PC-3 (cell line): ENCODE data around the gene RREB1. TPM values are rescaled to one million over a fixed set of nuclear protein-coding genes. Genes with fewer than 3 reads are reported as not detected.

Source experiments
- ATAC-seq: fragments of 200-7000 bp; cut with Tn5 transposase; 2 replicates; pipeline ENCODE4 v1.9.1; 2020; ENCODE audit warnings: mild to moderate bottlenecking, moderate library complexity
- BruUV-seq: library from RNA; stranded (reverse); fragments of 400-500 nt; replicated peaks from 2 replicates; lab custom pipeline; 2021; lab: Mats Ljungman, UMichigan
- CTCF ChIA-PET: fragments of 300-600 bp; sonication (Branson Sonifier 250); formaldehyde crosslinking; loops from one replicate; lab custom pipeline; 2022; ENCODE audit warnings: antibody characterized with exemption; lab: Charles Lee
- POLR2A ChIA-PET: fragments of 300-600 bp; sonication (Branson Sonifier 250); formaldehyde crosslinking; loops from one replicate; lab custom pipeline; 2022; ENCODE audit warnings: antibody characterized with exemption; ENCODE audit not compliant: unreplicated experiment; lab: Charles Lee
- DNase-seq: peaks from one replicate; pipeline ENCODE4 v3.0.0-alpha.2; 2015
- H2AFZ ChIP-seq: fragments of 300-600 bp; sonication (generic); 2 replicates; pipeline ENCODE4 v1.6.0; 2016; ENCODE audit warnings: antibody characterized with exemption, low read length
- H3F3A ChIP-seq: fragments of 300-600 bp; sonication (generic); one replicate; pipeline ENCODE4 v1.6.0; 2017; ENCODE audit warnings: antibody characterized with exemption, low read length, control low read depth, mild to moderate bottlenecking; ENCODE audit not compliant: unreplicated experiment
- H3K27ac ChIP-seq: fragments of 300-600 bp; sonication (generic); 2 replicates; pipeline ENCODE4 v1.5.1; 2016; ENCODE audit warnings: mild to moderate bottlenecking, low read length
- H3K27me3 ChIP-seq: fragments of 300-600 bp; sonication (generic); 2 replicates; pipeline ENCODE4 v1.6.1; 2016; ENCODE audit warnings: low read length, mixed read lengths
- H3K36me3 ChIP-seq: fragments of 300-600 bp; sonication (generic); 2 replicates; pipeline ENCODE4 v1.6.1; 2016; ENCODE audit warnings: low read depth, mixed run types, low read length, mixed read lengths
- H3K4me1 ChIP-seq: fragments of 300-600 bp; sonication (generic); 2 replicates; pipeline ENCODE4 v1.5.1; 2016; ENCODE audit warnings: low read length; ENCODE audit not compliant: insufficient read depth
- H3K4me2 ChIP-seq: fragments of 300-600 bp; sonication (generic); 2 replicates; pipeline ENCODE4 v1.6.0; 2016; ENCODE audit warnings: low read length
- H3K4me3 ChIP-seq: fragments of 300-600 bp; sonication (generic); 2 replicates; pipeline ENCODE4 v1.5.1; 2016; ENCODE audit warnings: mild to moderate bottlenecking, low read length, mixed read lengths
- H3K79me2 ChIP-seq: fragments of 300-600 bp; sonication (generic); 2 replicates; pipeline ENCODE4 v1.6.1; 2017; ENCODE audit warnings: low read length, mixed read lengths
- H3K9ac ChIP-seq: fragments of 300-600 bp; sonication (generic); 2 replicates; pipeline ENCODE4 v1.6.0; 2016; ENCODE audit warnings: mild to moderate bottlenecking, low read length
- H3K9me2 ChIP-seq: fragments of 300-600 bp; sonication (generic); replicated peaks from 2 replicates; pipeline ENCODE4 v1.6.1; 2016; ENCODE audit warnings: mixed run types, low read length, mixed read lengths
- H3K9me3 ChIP-seq: fragments of 300-600 bp; sonication (generic); 2 replicates; pipeline ENCODE4 v1.6.1; 2016; ENCODE audit warnings: low read length, mixed read lengths
- H4K20me1 ChIP-seq: fragments of 300-600 bp; sonication (generic); 2 replicates; pipeline ENCODE4 v1.6.1; 2016; ENCODE audit warnings: low read length, mixed read lengths
- EZH2 ChIP-seq: fragments of 300-600 bp; sonication (generic); IDR thresholded peaks from one replicate; pipeline ENCODE4 v1.6.1; 2017; ENCODE audit warnings: antibody characterized with exemption, mild to moderate bottlenecking, low read length; ENCODE audit not compliant: unreplicated experiment
- EZH2phosphoT487 ChIP-seq: fragments of 300-600 bp; sonication (generic); IDR thresholded peaks from 2 replicates; pipeline ENCODE4 v1.6.1; 2018; ENCODE audit warnings: mild to moderate bottlenecking, antibody characterized with exemption, low read length, borderline replicate concordance
- intact Hi-C: fragments of 100-400 bp; cut with micrococcal nuclease; formaldehyde crosslinking; loops from 2 replicates; pipeline ENCODE4 v1.9.0; 2023
- total RNA-seq: library from RNA; depleted of rRNA; stranded (reverse); fragments of >200 nt; gene quantifications from 2 replicates; pipeline ENCODE4 v1.2.3, GENCODE V29; 2014
- TF ChIP-seq, protein P1 (sequence below): fragments of 300-600 bp; sonication (generic); conservative IDR thresholded peaks from 2 replicates; pipeline ENCODE4 v1.5.1; 2017; ENCODE audit warnings: antibody characterized with exemption, low read depth, mild to moderate bottlenecking, low read length

RREB1 gene
- total RNA-seq, 1 experiment from 2014 or later: 26.0 TPM

DNA sequence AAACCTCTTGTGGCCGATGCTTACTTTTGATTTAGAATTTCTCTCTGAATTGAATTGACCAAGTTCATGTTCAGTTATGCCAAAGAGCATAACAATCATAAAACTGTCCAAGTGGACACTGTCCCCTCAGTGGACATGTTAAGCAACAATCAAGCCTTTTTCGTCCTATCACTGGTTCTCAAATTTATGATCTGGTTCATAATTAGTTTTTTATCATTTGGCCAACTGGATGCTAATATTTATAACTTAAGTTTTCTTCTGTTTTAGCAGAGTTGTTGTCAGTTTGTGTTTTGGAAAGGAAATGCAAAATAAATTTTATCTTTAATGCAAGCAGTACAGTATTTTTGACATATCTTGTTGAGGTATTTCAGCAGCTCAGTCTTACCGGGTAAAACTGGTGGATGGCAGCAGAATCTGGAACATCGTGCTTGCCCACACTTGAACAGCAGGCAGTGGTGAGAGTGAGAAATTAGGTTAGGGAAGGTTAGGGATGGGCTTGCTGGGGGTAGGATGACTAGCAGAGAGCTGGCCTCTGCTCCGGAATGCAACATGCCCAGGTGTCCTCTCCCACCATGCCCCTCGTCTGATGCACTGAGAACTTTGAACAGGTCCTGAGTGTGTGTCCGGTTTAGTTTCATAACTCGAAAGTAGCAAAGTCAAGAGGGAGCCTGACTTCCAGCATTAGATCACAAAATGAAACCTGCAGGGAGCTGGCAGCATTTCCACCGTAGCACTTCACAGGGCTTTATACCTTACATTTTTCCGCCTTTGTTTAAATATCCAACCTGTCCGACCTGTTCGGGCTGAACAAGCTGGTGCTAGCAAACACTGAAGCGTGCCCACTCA lies 93.1 kb downstream of the RREB1 start:
- BruUV-seq: no TSS peak
- no peak for TF ChIP-seq EZH2phosphoT487
- no peak for TF ChIP-seq EZH2
- TF ChIP-seq, protein P1, sequence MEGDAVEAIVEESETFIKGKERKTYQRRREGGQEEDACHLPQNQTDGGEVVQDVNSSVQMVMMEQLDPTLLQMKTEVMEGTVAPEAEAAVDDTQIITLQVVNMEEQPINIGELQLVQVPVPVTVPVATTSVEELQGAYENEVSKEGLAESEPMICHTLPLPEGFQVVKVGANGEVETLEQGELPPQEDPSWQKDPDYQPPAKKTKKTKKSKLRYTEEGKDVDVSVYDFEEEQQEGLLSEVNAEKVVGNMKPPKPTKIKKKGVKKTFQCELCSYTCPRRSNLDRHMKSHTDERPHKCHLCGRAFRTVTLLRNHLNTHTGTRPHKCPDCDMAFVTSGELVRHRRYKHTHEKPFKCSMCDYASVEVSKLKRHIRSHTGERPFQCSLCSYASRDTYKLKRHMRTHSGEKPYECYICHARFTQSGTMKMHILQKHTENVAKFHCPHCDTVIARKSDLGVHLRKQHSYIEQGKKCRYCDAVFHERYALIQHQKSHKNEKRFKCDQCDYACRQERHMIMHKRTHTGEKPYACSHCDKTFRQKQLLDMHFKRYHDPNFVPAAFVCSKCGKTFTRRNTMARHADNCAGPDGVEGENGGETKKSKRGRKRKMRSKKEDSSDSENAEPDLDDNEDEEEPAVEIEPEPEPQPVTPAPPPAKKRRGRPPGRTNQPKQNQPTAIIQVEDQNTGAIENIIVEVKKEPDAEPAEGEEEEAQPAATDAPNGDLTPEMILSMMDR: no peak
- no peaks in the 10 kb centered on the region for H4K20me1 ChIP-seq
- H3K4me1 ChIP-seq: peaks cover 16% of the 10 kb centered on the region
- intact Hi-C loops: no loop called here
- H3K9me2 ChIP-seq: no peaks in the 10 kb centered on the region
- no peaks in the 10 kb centered on the region for H3F3A ChIP-seq
- H2AFZ ChIP-seq: no peak overlapping the region
- POLR2A ChIA-PET: no interaction called here
- H3K4me3 ChIP-seq: peak overlapping the region; percentile 44; the same call in 1 of the 2 replicates
- no peaks in the 10 kb centered on the region for H3K27me3 ChIP-seq
- peak; percentile 27; the same call in 1 of the 2 replicates for ATAC-seq
- peak overlapping the region; percentile 47 for H3K27ac ChIP-seq
- no peak overlapping the region for H3K9ac ChIP-seq
- peak overlapping the region; percentile 77 for H3K4me2 ChIP-seq
- peaks cover 31% of the 10 kb centered on the region for H3K36me3 ChIP-seq
- CTCF ChIA-PET: interaction anchor here (0.7 kb wide), 1 partner anchor 41 kb away, joined by 7 read pairs; no protein-coding TSS in a partner anchor
- peaks cover 8% of the 10 kb centered on the region; the same call in 1 of the 2 replicates for H3K79me2 ChIP-seq
- no peaks in the 10 kb centered on the region for H3K9me3 ChIP-seq
- DNase-seq: peak; percentile 81

DNA sequence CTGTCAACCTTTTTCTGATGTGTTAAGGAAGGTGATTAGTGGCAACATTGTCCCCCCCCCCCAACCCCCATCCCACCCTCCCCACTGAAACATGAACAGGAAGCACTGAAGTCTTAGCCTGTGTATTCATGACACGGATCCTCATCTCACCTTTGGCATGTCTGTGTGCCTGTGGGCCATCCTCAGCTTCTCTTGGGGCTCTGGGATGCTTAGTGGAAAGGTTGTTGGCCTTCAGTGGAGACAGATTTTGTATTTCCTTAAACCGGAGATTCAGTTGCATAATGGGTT lies 93.6 kb downstream of the RREB1 start:
- Histone ChIP-seq H3K79me2 (peaks cover 8% of the 10 kb centered on the region; the same call in 1 of the 2 replicates), H3K4me1 (peaks cover 14% of the 10 kb centered on the region), H3K27me3 (no peaks in the 10 kb centered on the region), H3K9ac (no peak overlapping the region), H3K9me3 (no peaks in the 10 kb centered on the region), H4K20me1 (no peaks in the 10 kb centered on the region), H3K4me3 (no peak overlapping the region), H3K36me3 (peaks cover 32% of the 10 kb centered on the region), H3F3A (no peaks in the 10 kb centered on the region), H3K27ac (no peak overlapping the region), H3K9me2 (no peaks in the 10 kb centered on the region), H3K4me2 (peak overlapping the region; percentile 33; the same call in 1 of the 2 replicates), H2AFZ (no peak overlapping the region)
- ATAC-seq: no peak
- no TSS peak for BruUV-seq
- ChIA-PET CTCF (no interaction called here), POLR2A (no interaction called here)
- TF ChIP-seq, protein P1: no peak
- TF ChIP-seq EZH2: no peak
- TF ChIP-seq EZH2phosphoT487: no peak
- intact Hi-C loops: no loop called here
- no peak for DNase-seq
